ENCODE measurements around the gene SLC7A8.

DNA sequence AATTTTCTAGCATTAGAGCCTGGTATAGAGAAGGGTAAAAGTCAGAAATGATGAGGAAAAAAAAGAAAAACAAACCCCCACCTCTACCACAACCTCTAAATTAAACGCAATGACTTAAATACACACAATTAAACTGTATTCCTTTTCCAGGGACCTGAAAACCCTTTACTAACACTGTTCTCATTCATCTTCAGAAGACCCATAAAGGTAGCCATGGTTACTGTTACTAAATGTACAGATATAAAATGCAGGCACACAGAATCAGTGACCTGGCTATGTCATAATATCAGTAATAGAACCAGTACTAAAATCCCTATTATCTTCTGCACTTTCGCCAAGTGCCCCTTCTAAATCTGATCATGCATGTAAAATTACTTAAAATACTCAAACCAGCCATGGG, 89.9 kb downstream of the SLC7A8 start:
- TF ChIP-seq, protein P1, sequence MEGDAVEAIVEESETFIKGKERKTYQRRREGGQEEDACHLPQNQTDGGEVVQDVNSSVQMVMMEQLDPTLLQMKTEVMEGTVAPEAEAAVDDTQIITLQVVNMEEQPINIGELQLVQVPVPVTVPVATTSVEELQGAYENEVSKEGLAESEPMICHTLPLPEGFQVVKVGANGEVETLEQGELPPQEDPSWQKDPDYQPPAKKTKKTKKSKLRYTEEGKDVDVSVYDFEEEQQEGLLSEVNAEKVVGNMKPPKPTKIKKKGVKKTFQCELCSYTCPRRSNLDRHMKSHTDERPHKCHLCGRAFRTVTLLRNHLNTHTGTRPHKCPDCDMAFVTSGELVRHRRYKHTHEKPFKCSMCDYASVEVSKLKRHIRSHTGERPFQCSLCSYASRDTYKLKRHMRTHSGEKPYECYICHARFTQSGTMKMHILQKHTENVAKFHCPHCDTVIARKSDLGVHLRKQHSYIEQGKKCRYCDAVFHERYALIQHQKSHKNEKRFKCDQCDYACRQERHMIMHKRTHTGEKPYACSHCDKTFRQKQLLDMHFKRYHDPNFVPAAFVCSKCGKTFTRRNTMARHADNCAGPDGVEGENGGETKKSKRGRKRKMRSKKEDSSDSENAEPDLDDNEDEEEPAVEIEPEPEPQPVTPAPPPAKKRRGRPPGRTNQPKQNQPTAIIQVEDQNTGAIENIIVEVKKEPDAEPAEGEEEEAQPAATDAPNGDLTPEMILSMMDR (IDR thresholded peaks at IDR 0.05; ENCODE audit: borderline replicate concordance, extremely low read depth, low read length, poor library complexity, severe bottlenecking): no peak
- TF ChIP-seq EZH2 (IDR thresholded peaks at IDR 0.05; ENCODE audit: borderline replicate concordance, low read depth, low read length, severe bottlenecking): no peak

Measured in DND-41 (cell line).